ENCODE measurements around the gene BRSK2. TPM values are rescaled to one million over a fixed set of nuclear protein-coding genes. Genes with fewer than 3 reads are reported as not detected.

The BRSK2 gene
- total RNA-seq, 1 donor from 2014 or later = 7.1 TPM

- TF ChIP-seq EZH2 (IDR thresholded peaks at IDR 0.05; ENCODE audit: insufficient read depth, low read length) (peak; percentile 17), CTCF (IDR thresholded peaks at IDR 0.05; ENCODE audit: insufficient read depth, low read depth, low read length) (no peak)
- Histone ChIP-seq H3K27ac (ENCODE audit: low read depth, low read length) (no peak overlapping the region), H3K4me1 (ENCODE audit: insufficient read depth, low read length) (no peaks in the 10 kb centered on the region), H3K4me2 (ENCODE audit: low read length) (no peak overlapping the region), H3K9me3 (ENCODE audit: insufficient read depth, low read depth, low read length) (no peaks in the 10 kb centered on the region), H3K27me3 (ENCODE audit: insufficient read depth, low read length) (no peaks in the 10 kb centered on the region), H3K9ac (ENCODE audit: low read length) (no peak overlapping the region), H2AFZ (ENCODE audit: low read depth, low read length) (no peak overlapping the region), H4K20me1 (ENCODE audit: insufficient read depth, low read length) (no peaks in the 10 kb centered on the region), H3K4me3 (ENCODE audit: insufficient read depth, low read depth, low read length) (no peak overlapping the region), H3K79me2 (ENCODE audit: insufficient read depth, low read length) (no peaks in the 10 kb centered on the region), H3K36me3 (ENCODE audit: insufficient read depth, low read length) (no peaks in the 10 kb centered on the region)
- Mint-ChIP-seq H3K4me3 (ENCODE audit: unreplicated experiment) (no peak overlapping the region), H3K27ac (ENCODE audit: unreplicated experiment) (no peak overlapping the region), H3K9me3 (ENCODE audit: unreplicated experiment) (no peaks in the 10 kb centered on the region), H3K4me1 (ENCODE audit: low read depth, unreplicated experiment) (no peaks in the 10 kb centered on the region), H3K36me3 (ENCODE audit: low read depth, unreplicated experiment) (peaks cover 2% of the 10 kb centered on the region), H3K27me3 (ENCODE audit: low read depth, unreplicated experiment) (no peaks in the 10 kb centered on the region)
- FAIRE-seq (no peak), DNase-seq (ENCODE audit: low read depth) (no peak)
Observed at GRCh38 chr11:1460986-1461825, 71.5 kb downstream of the BRSK2 start.

GRCh38 chr11:1461826-1462697 lies 72.3 kb downstream of the BRSK2 start:
- no peaks in the 10 kb centered on the region for H3K27me3 ChIP-seq (ENCODE audit: insufficient read depth, low read length)
- no peak overlapping the region for H3K27ac ChIP-seq (ENCODE audit: low read depth, low read length)
- peaks cover 4% of the 10 kb centered on the region for H3K36me3 Mint-ChIP-seq (ENCODE audit: low read depth, unreplicated experiment)
- FAIRE-seq (no peak), DNase-seq (ENCODE audit: low read depth) (no peak)
- H3K9me3 ChIP-seq (ENCODE audit: insufficient read depth, low read depth, low read length) = no peaks in the 10 kb centered on the region
- H3K79me2 ChIP-seq (ENCODE audit: insufficient read depth, low read length) = no peaks in the 10 kb centered on the region
- H3K4me2 ChIP-seq (ENCODE audit: low read length) = no peak overlapping the region
- H4K20me1 ChIP-seq (ENCODE audit: insufficient read depth, low read length) = no peaks in the 10 kb centered on the region
- H3K4me3 ChIP-seq (ENCODE audit: insufficient read depth, low read depth, low read length) = no peak overlapping the region
- no peaks in the 10 kb centered on the region for H3K36me3 ChIP-seq (ENCODE audit: insufficient read depth, low read length)
- H3K27ac Mint-ChIP-seq (ENCODE audit: unreplicated experiment) = no peak overlapping the region
- peaks cover 3% of the 10 kb centered on the region for H3K4me1 Mint-ChIP-seq (ENCODE audit: low read depth, unreplicated experiment)
- H3K27me3 Mint-ChIP-seq (ENCODE audit: low read depth, unreplicated experiment) = peaks cover 1% of the 10 kb centered on the region
- no peaks in the 10 kb centered on the region for H3K9me3 Mint-ChIP-seq (ENCODE audit: unreplicated experiment)
- TF ChIP-seq CTCF (IDR thresholded peaks at IDR 0.05; ENCODE audit: insufficient read depth, low read depth, low read length) (no peak), EZH2 (IDR thresholded peaks at IDR 0.05; ENCODE audit: insufficient read depth, low read length) (no peak)
- no peak overlapping the region for H2AFZ ChIP-seq (ENCODE audit: low read depth, low read length)
- H3K4me1 ChIP-seq (ENCODE audit: insufficient read depth, low read length) = no peaks in the 10 kb centered on the region
- H3K4me3 Mint-ChIP-seq (ENCODE audit: unreplicated experiment) = no peak overlapping the region
- H3K9ac ChIP-seq (ENCODE audit: low read length) = no peak overlapping the region
